LNCaP clone FGC (cell line): ENCODE results near the gene SEMA3G.

Experiments
- DNase-seq: peaks from one replicate; pipeline ENCODE4 v3.0.0-alpha.2; 2011; ENCODE audit warnings: low read depth
- H3K4me3 ChIP-seq: 2 replicates; pipeline ENCODE4 v1.5.1; 2011; ENCODE audit warnings: mild to moderate bottlenecking, low read depth, low read length, control low read depth
- CTCF ChIP-seq: IDR thresholded peaks from 2 replicates; pipeline ENCODE4 v1.5.1; 2012; ENCODE audit warnings: mild to moderate bottlenecking; ENCODE audit not compliant: control insufficient read depth, insufficient read depth; ENCODE audit errors: extremely low read depth

The SEMA3G gene

GRCh38 chr3:52396907-52397591 lies 47.9 kb downstream of the SEMA3G start:
- no peak for TF ChIP-seq CTCF
- H3K4me3 ChIP-seq = no peak overlapping the region
- DNase-seq = no peak

DNA sequence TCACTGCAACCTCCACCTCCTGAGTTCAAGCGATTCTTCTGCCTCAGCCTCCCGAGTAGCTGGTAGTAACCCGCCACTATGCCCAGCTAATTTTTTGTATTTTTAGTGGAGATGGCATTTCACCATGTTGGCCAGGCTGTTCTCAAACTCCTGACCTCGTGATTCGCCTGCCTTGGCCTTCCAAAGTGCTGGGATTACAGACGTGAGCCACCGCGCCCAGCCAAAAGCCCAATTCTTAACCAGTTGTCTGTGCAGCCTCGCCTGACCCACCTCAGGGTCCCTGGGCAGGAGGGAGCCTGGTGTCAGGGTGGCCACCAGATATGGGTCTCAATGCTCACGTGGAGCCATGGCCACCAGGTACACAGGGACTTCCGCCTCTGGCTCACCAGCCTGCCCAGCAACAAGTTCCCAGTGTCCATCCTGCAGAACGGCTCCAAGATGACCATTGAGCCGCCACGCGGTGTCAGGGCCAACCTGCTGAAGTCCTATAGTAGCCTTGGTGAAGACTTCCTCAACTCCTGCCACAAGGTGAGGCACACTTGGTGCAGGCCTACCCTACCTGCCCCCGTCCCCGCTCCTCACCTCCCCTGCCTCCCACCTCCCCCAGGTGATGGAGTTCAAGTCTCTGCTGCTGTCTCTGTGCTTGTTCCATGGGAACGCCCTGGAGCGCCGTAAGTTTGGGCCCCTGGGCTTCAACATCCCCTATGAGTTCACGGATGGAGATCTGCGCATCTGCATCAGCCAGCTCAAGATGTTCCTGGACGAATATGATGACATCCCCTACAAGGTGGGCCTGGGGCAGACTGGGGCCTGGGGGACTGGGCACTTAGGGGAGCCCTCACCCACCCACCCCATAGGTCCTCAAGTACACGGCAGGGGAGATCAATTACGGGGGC lies 48.6 kb downstream of the SEMA3G start:
- H3K4me3 ChIP-seq = no peak overlapping the region
- no peak for DNase-seq
- no peak for TF ChIP-seq CTCF

DNA sequence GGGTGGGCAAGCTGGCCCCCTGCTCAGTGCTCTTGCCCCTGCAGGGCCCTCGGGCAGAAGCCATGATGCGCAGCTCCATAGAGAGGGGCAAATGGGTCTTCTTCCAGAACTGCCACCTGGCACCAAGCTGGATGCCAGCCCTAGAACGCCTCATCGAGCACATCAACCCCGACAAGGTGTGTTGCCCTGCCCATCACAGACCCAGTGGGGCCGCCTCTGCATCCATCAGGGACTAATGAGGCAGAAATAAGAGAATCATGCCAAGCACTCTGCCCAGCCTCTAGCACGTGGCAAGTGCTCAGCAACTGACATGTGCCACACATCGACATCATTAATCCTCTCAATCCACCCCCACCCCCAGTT lies 49.4 kb downstream of the SEMA3G start:
- no peak overlapping the region for H3K4me3 ChIP-seq
- no peak for DNase-seq
- no peak for TF ChIP-seq CTCF

- no peak for DNase-seq
- no peak for TF ChIP-seq CTCF
- no peak overlapping the region for H3K4me3 ChIP-seq
Measured at GRCh38 chr3:52394751-52395502, 50.0 kb downstream of the SEMA3G start.

DNA sequence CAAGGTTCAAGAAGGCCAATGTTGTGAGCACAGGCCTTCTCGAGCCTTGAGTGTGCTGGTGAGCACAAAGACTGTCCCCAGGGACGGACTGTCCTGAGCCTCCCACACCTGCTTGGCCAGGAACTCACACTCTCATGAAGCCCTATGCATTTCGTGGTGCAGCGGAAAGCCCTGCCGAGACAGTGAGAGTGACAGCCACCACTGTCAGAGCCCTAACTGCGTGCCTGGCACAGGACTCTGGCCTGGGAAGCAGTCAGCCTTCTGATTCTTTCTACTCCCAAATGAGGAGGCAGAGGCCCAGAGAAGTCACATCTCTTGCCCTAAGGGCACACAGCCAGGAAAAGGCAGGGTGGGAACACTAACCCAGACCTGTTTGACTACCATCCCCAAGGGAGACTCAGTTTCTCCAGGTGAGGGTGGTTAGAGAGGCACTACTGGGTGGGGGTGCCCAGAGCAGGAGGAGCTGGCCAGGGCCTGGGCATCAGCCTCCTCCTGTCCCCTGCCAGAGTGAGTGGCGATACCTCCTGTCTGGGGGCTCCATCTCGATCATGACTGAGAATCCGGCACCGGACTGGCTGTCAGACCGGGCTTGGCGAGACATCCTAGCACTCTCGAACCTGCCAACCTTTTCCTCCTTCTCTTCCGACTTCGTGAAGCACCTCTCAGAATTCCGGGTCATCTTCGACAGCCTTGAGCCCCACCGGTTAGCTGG lies 50.8 kb downstream of the SEMA3G start:
- TF ChIP-seq CTCF = no peak
- DNase-seq = no peak
- H3K4me3 ChIP-seq = no peak overlapping the region

- TF ChIP-seq CTCF = no peak
- no peak for DNase-seq
- H3K4me3 ChIP-seq = no peak overlapping the region
Measured at GRCh38 chr3:52393131-52393807, 51.6 kb downstream of the SEMA3G start.
